H9 (cell line): ENCODE results near the gene AP1G2. TPM values are rescaled to one million over a fixed set of nuclear protein-coding genes. Genes with fewer than 3 reads are reported as not detected.

ENCODE experiments used
- DNase-seq: peaks from one replicate; pipeline ENCODE4 v3.0.0-alpha.2; 2017
- H2AFZ ChIP-seq: one replicate; pipeline ENCODE4 v1.6.1; 2013; ENCODE audit warnings: mild to moderate bottlenecking, low read length, control low read depth, moderate library complexity
- H2AK5ac ChIP-seq: 2 replicates; pipeline ENCODE4 v1.6.1; 2013; ENCODE audit warnings: low read length, control low read depth, mixed read lengths; ENCODE audit not compliant: insufficient read length
- H2BK120ac ChIP-seq: one replicate; pipeline ENCODE4 v1.6.1; 2013; ENCODE audit warnings: low read depth, mild to moderate bottlenecking, low read length, control low read depth, inconsistent platforms; ENCODE audit not compliant: poor library complexity, severe bottlenecking
- H2BK12ac ChIP-seq: 2 replicates; pipeline ENCODE4 v1.6.1; 2013; ENCODE audit warnings: low read length, control low read depth, mixed read lengths, low read depth; ENCODE audit not compliant: insufficient read length
- H2BK15ac ChIP-seq: 2 replicates; pipeline ENCODE4 v1.6.1; 2013; ENCODE audit warnings: low read depth, low read length, control low read depth
- H2BK20ac ChIP-seq: one replicate; pipeline ENCODE4 v1.6.1; 2013; ENCODE audit warnings: low read depth, mild to moderate bottlenecking, low read length, control low read depth, inconsistent platforms; ENCODE audit not compliant: poor library complexity, severe bottlenecking
- H2BK5ac ChIP-seq: 2 replicates; pipeline ENCODE4 v1.6.1; 2013; ENCODE audit warnings: low read length, control low read depth, mixed read lengths; ENCODE audit not compliant: insufficient read length
- H3K14ac ChIP-seq: 2 replicates; pipeline ENCODE4 v1.6.1; 2013; ENCODE audit warnings: low read length, control low read depth; ENCODE audit not compliant: insufficient read depth
- H3K18ac ChIP-seq: 2 replicates; pipeline ENCODE4 v1.6.1; 2013; ENCODE audit warnings: low read depth, mild to moderate bottlenecking, mixed read lengths, low read length, control low read depth; ENCODE audit not compliant: insufficient read length
- H3K23ac ChIP-seq: 2 replicates; pipeline ENCODE4 v1.6.1; 2013; ENCODE audit warnings: low read length, control low read depth, mixed read lengths, low read depth; ENCODE audit not compliant: insufficient read length
- H3K23me2 ChIP-seq: 2 replicates; pipeline ENCODE4 v1.6.1; 2013; ENCODE audit warnings: low read depth, mild to moderate bottlenecking, mixed read lengths, low read length, control low read depth; ENCODE audit not compliant: insufficient read length, poor library complexity, severe bottlenecking
- H3K27ac ChIP-seq: 2 replicates; pipeline ENCODE4 v1.5.1; 2013; ENCODE audit warnings: low read length, control low read depth, mixed read lengths, low read depth; ENCODE audit not compliant: insufficient read length
- H3K27me3 ChIP-seq: 2 replicates; pipeline ENCODE4 v1.6.1; 2013; ENCODE audit warnings: low read length, control low read depth, inconsistent platforms; ENCODE audit not compliant: insufficient read depth
- H3K4ac ChIP-seq: 2 replicates; pipeline ENCODE4 v1.6.1; 2013; ENCODE audit warnings: low read depth, mild to moderate bottlenecking, control low read depth, inconsistent platforms, low read length, moderate library complexity
- H3K4me1 ChIP-seq: 2 replicates; pipeline ENCODE4 v1.6.1; 2013; ENCODE audit warnings: low read length, control low read depth, inconsistent platforms; ENCODE audit not compliant: insufficient read depth
- H3K4me2 ChIP-seq: 2 replicates; pipeline ENCODE4 v1.6.1; 2013; ENCODE audit warnings: low read length, control low read depth, mixed read lengths; ENCODE audit not compliant: insufficient read length, insufficient read depth
- H3K56ac ChIP-seq: 2 replicates; pipeline ENCODE4 v1.6.1; 2013; ENCODE audit warnings: low read depth, mild to moderate bottlenecking, mixed read lengths, low read length, control low read depth; ENCODE audit not compliant: insufficient read length
- H3K79me1 ChIP-seq: 2 replicates; pipeline ENCODE4 v1.6.1; 2013; ENCODE audit warnings: low read depth, mild to moderate bottlenecking, moderate library complexity, low read length, control low read depth, inconsistent platforms; ENCODE audit not compliant: insufficient read depth, poor library complexity, severe bottlenecking
- H3K79me2 ChIP-seq: 2 replicates; pipeline ENCODE4 v1.6.1; 2013; ENCODE audit warnings: low read length, control low read depth, inconsistent platforms; ENCODE audit not compliant: insufficient read depth
- H3K9ac ChIP-seq: 2 replicates; pipeline ENCODE4 v1.6.1; 2013; ENCODE audit warnings: low read length, control low read depth, mixed read lengths; ENCODE audit not compliant: insufficient read length; ENCODE audit errors: extremely low read depth
- H3K9me3 ChIP-seq: one replicate; pipeline ENCODE4 v1.6.1; 2013; ENCODE audit warnings: low read depth, low read length, inconsistent platforms; ENCODE audit not compliant: control insufficient read depth
- H3T11ph ChIP-seq: one replicate; pipeline ENCODE4 v1.6.1; 2013; ENCODE audit warnings: mild to moderate bottlenecking, low read length, control low read depth, inconsistent platforms
- H4K20me1 ChIP-seq: one replicate; pipeline ENCODE4 v1.6.1; 2013; ENCODE audit not compliant: control insufficient read depth, insufficient read length, insufficient read depth
- H4K5ac ChIP-seq: 2 replicates; pipeline ENCODE4 v1.6.1; 2013; ENCODE audit warnings: low read depth, mild to moderate bottlenecking, mixed read lengths, low read length, control low read depth; ENCODE audit not compliant: insufficient read length
- H4K8ac ChIP-seq: replicated peaks from 2 replicates; pipeline ENCODE4 v1.6.1; 2013; ENCODE audit warnings: low read length, control low read depth, mixed read lengths, low read depth; ENCODE audit not compliant: insufficient read length
- H4K91ac ChIP-seq: 2 replicates; pipeline ENCODE4 v1.6.1; 2013; ENCODE audit warnings: low read depth, mild to moderate bottlenecking, moderate library complexity, mixed read lengths, low read length, control low read depth; ENCODE audit not compliant: insufficient read length
- H3K27ac Mint-ChIP-seq, 3 experiments: 2 replicates in 2 of 3; 3 replicates in 1 of 3; pipeline ENCODE4 v1.8.0; 2020 to 2021; ENCODE audit warnings: mixed read lengths in 3 of 3, mild to moderate bottlenecking in 1 of 3, moderate library complexity in 1 of 3
- H3K27me3 Mint-ChIP-seq: 2 replicates; pipeline ENCODE4 v1.8.0; 2021; ENCODE audit warnings: low read depth, mild to moderate bottlenecking, moderate library complexity, mixed read lengths
- H3K36me3 Mint-ChIP-seq, 3 experiments: 2 replicates in 2 of 3; 3 replicates in 1 of 3; pipeline ENCODE4 v1.8.0; 2020 to 2021; ENCODE audit warnings: low read depth in 3 of 3, mixed read lengths in 3 of 3; ENCODE audit not compliant: insufficient read depth in 1 of 3
- H3K4me1 Mint-ChIP-seq, 2 experiments: 2 replicates each; pipeline ENCODE4 v1.8.0; 2020; ENCODE audit warnings: mixed read lengths in 2 of 2
- H3K4me3 Mint-ChIP-seq, 2 experiments: 2 replicates in 1 of 2; 3 replicates in 1 of 2; pipeline ENCODE4 v1.8.0; 2020 to 2021; ENCODE audit warnings: mild to moderate bottlenecking in 2 of 2, mixed read lengths in 2 of 2, moderate library complexity in 1 of 2
- H3K9me3 Mint-ChIP-seq, 2 experiments: 2 replicates in 1 of 2; 3 replicates in 1 of 2; pipeline ENCODE4 v1.8.0; 2020; ENCODE audit warnings: mild to moderate bottlenecking in 2 of 2, mixed read lengths in 2 of 2, moderate library complexity in 1 of 2
- CTCF ChIP-seq: fragments of 200-600 bp; sonication (generic); conservative IDR thresholded peaks from 3 replicates; pipeline ENCODE4 v1.8.0; 2021; ENCODE audit warnings: antibody characterized with exemption, mild to moderate bottlenecking
- WGBS: extraction: QIAGEN DNeasy Blood & Tissue Kit; methylation state at CpG from one replicate; pipeline ENCODE4 v1.1.7; 2013; ENCODE audit warnings: missing lambda C conversion rate, low lambda C conversion rate, mixed read lengths; ENCODE audit not compliant: insufficient read length; ENCODE audit errors: extremely low coverage; 5-methylcytosine and 5-hydroxymethylcytosine counted together
- total RNA-seq: library from RNA; stranded (reverse); gene quantifications from 2 replicates; pipeline ENCODE4 v1.2.1, GENCODE V29; 2021

AP1G2 gene
- total RNA-seq, 1 experiment from 2014 or later: 107 TPM

GRCh38 chr14:23577710-23578392 lies 10.3 kb upstream of the AP1G2 start:
- peaks cover 33% of the 10 kb centered on the region for H3K23me2 ChIP-seq
- no peak for TF ChIP-seq CTCF
- no peak overlapping the region for H3K14ac ChIP-seq
- peak overlapping the region in 1 of 3 experiments; percentile 92; a peak in 2 of 7 replicates for H3K27ac Mint-ChIP-seq
- peak overlapping the region; percentile 88 for H3K4me2 ChIP-seq
- no peaks in the 10 kb centered on the region for H3K9me3 ChIP-seq
- no peak overlapping the region for H4K5ac ChIP-seq
- H2BK15ac ChIP-seq: no peak overlapping the region
- no CpG with 5 or more reads among the region's 24 CpGs for WGBS
- no peak overlapping the region for H2BK20ac ChIP-seq
- H2AK5ac ChIP-seq: no peak overlapping the region
- peaks cover 3% of the 10 kb centered on the region; the same call in 1 of the 2 replicates for H3K4me1 ChIP-seq
- no peak overlapping the region for H3T11ph ChIP-seq
- H3K23ac ChIP-seq: no peak overlapping the region
- H3K27ac ChIP-seq: no peak overlapping the region
- H3K36me3 Mint-ChIP-seq: peaks cover 0 to 24% (median 16%) of the 10 kb centered on the region in 3 experiments; a peak in 5 of 7 replicates
- no peak overlapping the region for H3K18ac ChIP-seq
- no peak overlapping the region for H4K8ac ChIP-seq
- H2BK5ac ChIP-seq: no peak overlapping the region
- no peaks in the 10 kb centered on the region for H3K79me2 ChIP-seq
- DNase-seq: peak; percentile 66
- H3K27me3 ChIP-seq: peaks cover 7% of the 10 kb centered on the region; the same call in 1 of the 2 replicates
- peaks cover 5% of the 10 kb centered on the region for H4K20me1 ChIP-seq
- H3K4me3 Mint-ChIP-seq: peak overlapping the region; percentile 57 to 93
- no peak overlapping the region for H3K9ac ChIP-seq
- H3K9me3 Mint-ChIP-seq: no peaks in the 10 kb centered on the region; a peak in 1 of 5 replicates
- no peaks in the 10 kb centered on the region for H3K79me1 ChIP-seq
- no peak overlapping the region for H3K56ac ChIP-seq
- H2BK12ac ChIP-seq: no peak overlapping the region
- no peak overlapping the region for H2AFZ ChIP-seq
- H2BK120ac ChIP-seq: no peak overlapping the region
- H3K4ac ChIP-seq: no peak overlapping the region
- H3K4me1 Mint-ChIP-seq: peaks cover 20 to 39% of the 10 kb centered on the region in 2 experiments
- H4K91ac ChIP-seq: no peak overlapping the region
- H3K27me3 Mint-ChIP-seq: peaks cover 71% of the 10 kb centered on the region
